H9 (cell line): Measurements from ENCODE around the gene RETNLB. TPM values are rescaled to one million over a fixed set of nuclear protein-coding genes. Genes with fewer than 3 reads are reported as not detected.

Experiments used
- DNase-seq: peaks from one replicate; pipeline ENCODE4 v3.0.0-alpha.2; 2017
- H2AFZ ChIP-seq: one replicate; pipeline ENCODE4 v1.6.1; 2013; ENCODE audit warnings: mild to moderate bottlenecking, low read length, control low read depth, moderate library complexity
- H2AK5ac ChIP-seq: 2 replicates; pipeline ENCODE4 v1.6.1; 2013; ENCODE audit warnings: low read length, control low read depth, mixed read lengths; ENCODE audit not compliant: insufficient read length
- H2BK120ac ChIP-seq: one replicate; pipeline ENCODE4 v1.6.1; 2013; ENCODE audit warnings: low read depth, mild to moderate bottlenecking, low read length, control low read depth, inconsistent platforms; ENCODE audit not compliant: poor library complexity, severe bottlenecking
- H2BK12ac ChIP-seq: 2 replicates; pipeline ENCODE4 v1.6.1; 2013; ENCODE audit warnings: low read length, control low read depth, mixed read lengths, low read depth; ENCODE audit not compliant: insufficient read length
- H2BK15ac ChIP-seq: 2 replicates; pipeline ENCODE4 v1.6.1; 2013; ENCODE audit warnings: low read depth, low read length, control low read depth
- H2BK20ac ChIP-seq: one replicate; pipeline ENCODE4 v1.6.1; 2013; ENCODE audit warnings: low read depth, mild to moderate bottlenecking, low read length, control low read depth, inconsistent platforms; ENCODE audit not compliant: poor library complexity, severe bottlenecking
- H2BK5ac ChIP-seq: 2 replicates; pipeline ENCODE4 v1.6.1; 2013; ENCODE audit warnings: low read length, control low read depth, mixed read lengths; ENCODE audit not compliant: insufficient read length
- H3K14ac ChIP-seq: 2 replicates; pipeline ENCODE4 v1.6.1; 2013; ENCODE audit warnings: low read length, control low read depth; ENCODE audit not compliant: insufficient read depth
- H3K18ac ChIP-seq: 2 replicates; pipeline ENCODE4 v1.6.1; 2013; ENCODE audit warnings: low read depth, mild to moderate bottlenecking, mixed read lengths, low read length, control low read depth; ENCODE audit not compliant: insufficient read length
- H3K23ac ChIP-seq: 2 replicates; pipeline ENCODE4 v1.6.1; 2013; ENCODE audit warnings: low read length, control low read depth, mixed read lengths, low read depth; ENCODE audit not compliant: insufficient read length
- H3K23me2 ChIP-seq: 2 replicates; pipeline ENCODE4 v1.6.1; 2013; ENCODE audit warnings: low read depth, mild to moderate bottlenecking, mixed read lengths, low read length, control low read depth; ENCODE audit not compliant: insufficient read length, poor library complexity, severe bottlenecking
- H3K27ac ChIP-seq: 2 replicates; pipeline ENCODE4 v1.5.1; 2013; ENCODE audit warnings: low read length, control low read depth, mixed read lengths, low read depth; ENCODE audit not compliant: insufficient read length
- H3K27me3 ChIP-seq: 2 replicates; pipeline ENCODE4 v1.6.1; 2013; ENCODE audit warnings: low read length, control low read depth, inconsistent platforms; ENCODE audit not compliant: insufficient read depth
- H3K4ac ChIP-seq: 2 replicates; pipeline ENCODE4 v1.6.1; 2013; ENCODE audit warnings: low read depth, mild to moderate bottlenecking, control low read depth, inconsistent platforms, low read length, moderate library complexity
- H3K4me1 ChIP-seq: 2 replicates; pipeline ENCODE4 v1.6.1; 2013; ENCODE audit warnings: low read length, control low read depth, inconsistent platforms; ENCODE audit not compliant: insufficient read depth
- H3K4me2 ChIP-seq: 2 replicates; pipeline ENCODE4 v1.6.1; 2013; ENCODE audit warnings: low read length, control low read depth, mixed read lengths; ENCODE audit not compliant: insufficient read length, insufficient read depth
- H3K56ac ChIP-seq: 2 replicates; pipeline ENCODE4 v1.6.1; 2013; ENCODE audit warnings: low read depth, mild to moderate bottlenecking, mixed read lengths, low read length, control low read depth; ENCODE audit not compliant: insufficient read length
- H3K79me1 ChIP-seq: 2 replicates; pipeline ENCODE4 v1.6.1; 2013; ENCODE audit warnings: low read depth, mild to moderate bottlenecking, moderate library complexity, low read length, control low read depth, inconsistent platforms; ENCODE audit not compliant: insufficient read depth, poor library complexity, severe bottlenecking
- H3K79me2 ChIP-seq: 2 replicates; pipeline ENCODE4 v1.6.1; 2013; ENCODE audit warnings: low read length, control low read depth, inconsistent platforms; ENCODE audit not compliant: insufficient read depth
- H3K9ac ChIP-seq: 2 replicates; pipeline ENCODE4 v1.6.1; 2013; ENCODE audit warnings: low read length, control low read depth, mixed read lengths; ENCODE audit not compliant: insufficient read length; ENCODE audit errors: extremely low read depth
- H3K9me3 ChIP-seq: one replicate; pipeline ENCODE4 v1.6.1; 2013; ENCODE audit warnings: low read depth, low read length, inconsistent platforms; ENCODE audit not compliant: control insufficient read depth
- H3T11ph ChIP-seq: one replicate; pipeline ENCODE4 v1.6.1; 2013; ENCODE audit warnings: mild to moderate bottlenecking, low read length, control low read depth, inconsistent platforms
- H4K20me1 ChIP-seq: one replicate; pipeline ENCODE4 v1.6.1; 2013; ENCODE audit not compliant: control insufficient read depth, insufficient read length, insufficient read depth
- H4K5ac ChIP-seq: 2 replicates; pipeline ENCODE4 v1.6.1; 2013; ENCODE audit warnings: low read depth, mild to moderate bottlenecking, mixed read lengths, low read length, control low read depth; ENCODE audit not compliant: insufficient read length
- H4K8ac ChIP-seq: replicated peaks from 2 replicates; pipeline ENCODE4 v1.6.1; 2013; ENCODE audit warnings: low read length, control low read depth, mixed read lengths, low read depth; ENCODE audit not compliant: insufficient read length
- H4K91ac ChIP-seq: 2 replicates; pipeline ENCODE4 v1.6.1; 2013; ENCODE audit warnings: low read depth, mild to moderate bottlenecking, moderate library complexity, mixed read lengths, low read length, control low read depth; ENCODE audit not compliant: insufficient read length
- H3K27ac Mint-ChIP-seq, 3 experiments: 2 replicates in 2 of 3; 3 replicates in 1 of 3; pipeline ENCODE4 v1.8.0; 2020 to 2021; ENCODE audit warnings: mixed read lengths in 3 of 3, mild to moderate bottlenecking in 1 of 3, moderate library complexity in 1 of 3
- H3K27me3 Mint-ChIP-seq: 2 replicates; pipeline ENCODE4 v1.8.0; 2021; ENCODE audit warnings: low read depth, mild to moderate bottlenecking, moderate library complexity, mixed read lengths
- H3K36me3 Mint-ChIP-seq, 3 experiments: 2 replicates in 2 of 3; 3 replicates in 1 of 3; pipeline ENCODE4 v1.8.0; 2020 to 2021; ENCODE audit warnings: low read depth in 3 of 3, mixed read lengths in 3 of 3; ENCODE audit not compliant: insufficient read depth in 1 of 3
- H3K4me1 Mint-ChIP-seq, 2 experiments: 2 replicates each; pipeline ENCODE4 v1.8.0; 2020; ENCODE audit warnings: mixed read lengths in 2 of 2
- H3K4me3 Mint-ChIP-seq, 2 experiments: 2 replicates in 1 of 2; 3 replicates in 1 of 2; pipeline ENCODE4 v1.8.0; 2020 to 2021; ENCODE audit warnings: mild to moderate bottlenecking in 2 of 2, mixed read lengths in 2 of 2, moderate library complexity in 1 of 2
- H3K9me3 Mint-ChIP-seq, 2 experiments: 2 replicates in 1 of 2; 3 replicates in 1 of 2; pipeline ENCODE4 v1.8.0; 2020; ENCODE audit warnings: mild to moderate bottlenecking in 2 of 2, mixed read lengths in 2 of 2, moderate library complexity in 1 of 2
- WGBS: extraction: QIAGEN DNeasy Blood & Tissue Kit; methylation state at CpG from one replicate; pipeline ENCODE4 v1.1.7; 2013; ENCODE audit warnings: missing lambda C conversion rate, low lambda C conversion rate, mixed read lengths; ENCODE audit not compliant: insufficient read length; ENCODE audit errors: extremely low coverage; 5-methylcytosine and 5-hydroxymethylcytosine counted together
- long read RNA-seq: library from polyadenylated mRNA; unstranded; transcript quantifications from one replicate; pipeline ENCODE4 v2.0.0, GENCODE V29; 2020
- total RNA-seq: library from RNA; stranded (reverse); gene quantifications from 2 replicates; pipeline ENCODE4 v1.2.1, GENCODE V29; 2021
- TF ChIP-seq, protein P1 (sequence below): fragments of 200-600 bp; sonication (generic); conservative IDR thresholded peaks from 3 replicates; pipeline ENCODE4 v1.8.0; 2021; ENCODE audit warnings: antibody characterized with exemption, mild to moderate bottlenecking

RETNLB gene
- not detected in 2 replicates for total RNA-seq
- long read RNA-seq = 0 reads

- Histone ChIP-seq H3K23ac (no peak within 1 kb of the TSS), H3K79me1 (no peaks in the 10 kb centered on the region), H4K91ac (no peak within 1 kb of the TSS), H3K27me3 (no peaks in the 10 kb centered on the region), H3K27ac (no peak within 1 kb of the TSS), H3K9ac (no peak within 1 kb of the TSS), H2BK5ac (no peak within 1 kb of the TSS), H3K4ac (no peak within 1 kb of the TSS), H3K14ac (no peak within 1 kb of the TSS), H2BK15ac (no peak within 1 kb of the TSS), H4K20me1 (no peaks in the 10 kb centered on the region), H3K4me1 (no peaks in the 10 kb centered on the region), H4K5ac (no peak within 1 kb of the TSS), H3T11ph (no peak within 1 kb of the TSS), H3K9me3 (no peaks in the 10 kb centered on the region), H2AK5ac (no peak within 1 kb of the TSS), H2BK20ac (no peak within 1 kb of the TSS), H2BK120ac (no peak within 1 kb of the TSS), H2BK12ac (no peak within 1 kb of the TSS), H3K79me2 (no peaks in the 10 kb centered on the region), H3K23me2 (no peaks in the 10 kb centered on the region), H3K18ac (no peak within 1 kb of the TSS), H2AFZ (no peak within 1 kb of the TSS), H3K4me2 (no peak within 1 kb of the TSS), H3K56ac (no peak within 1 kb of the TSS), H4K8ac (no peak within 1 kb of the TSS)
- Mint-ChIP-seq H3K27ac (no peak within 1 kb of the TSS), H3K9me3 (peaks cover 3 to 4% of the 10 kb centered on the region in 2 experiments; a peak in 2 of 5 replicates), H3K4me3 (no peak within 1 kb of the TSS), H3K4me1 (no peaks in the 10 kb centered on the region), H3K27me3 (no peaks in the 10 kb centered on the region; the same call in 1 of the 2 replicates), H3K36me3 (peaks cover 0 to 2% (median 0%) of the 10 kb centered on the region in 3 experiments; a peak in 1 of 7 replicates)
- TF ChIP-seq, protein P1, sequence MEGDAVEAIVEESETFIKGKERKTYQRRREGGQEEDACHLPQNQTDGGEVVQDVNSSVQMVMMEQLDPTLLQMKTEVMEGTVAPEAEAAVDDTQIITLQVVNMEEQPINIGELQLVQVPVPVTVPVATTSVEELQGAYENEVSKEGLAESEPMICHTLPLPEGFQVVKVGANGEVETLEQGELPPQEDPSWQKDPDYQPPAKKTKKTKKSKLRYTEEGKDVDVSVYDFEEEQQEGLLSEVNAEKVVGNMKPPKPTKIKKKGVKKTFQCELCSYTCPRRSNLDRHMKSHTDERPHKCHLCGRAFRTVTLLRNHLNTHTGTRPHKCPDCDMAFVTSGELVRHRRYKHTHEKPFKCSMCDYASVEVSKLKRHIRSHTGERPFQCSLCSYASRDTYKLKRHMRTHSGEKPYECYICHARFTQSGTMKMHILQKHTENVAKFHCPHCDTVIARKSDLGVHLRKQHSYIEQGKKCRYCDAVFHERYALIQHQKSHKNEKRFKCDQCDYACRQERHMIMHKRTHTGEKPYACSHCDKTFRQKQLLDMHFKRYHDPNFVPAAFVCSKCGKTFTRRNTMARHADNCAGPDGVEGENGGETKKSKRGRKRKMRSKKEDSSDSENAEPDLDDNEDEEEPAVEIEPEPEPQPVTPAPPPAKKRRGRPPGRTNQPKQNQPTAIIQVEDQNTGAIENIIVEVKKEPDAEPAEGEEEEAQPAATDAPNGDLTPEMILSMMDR = no peak
- no peak for DNase-seq
- no CpG with 5 or more reads among the region's 3 CpGs for WGBS
These were observed at the start of gene RETNLB for GRCh38 chr3:108757404-108757982. TSS of gene RETNLB (minus strand) at chr3:108757410. CDS start at chr3:108757185, 225 bp downstream.
